ENCODE measurements around the gene DPEP1.

DNA sequence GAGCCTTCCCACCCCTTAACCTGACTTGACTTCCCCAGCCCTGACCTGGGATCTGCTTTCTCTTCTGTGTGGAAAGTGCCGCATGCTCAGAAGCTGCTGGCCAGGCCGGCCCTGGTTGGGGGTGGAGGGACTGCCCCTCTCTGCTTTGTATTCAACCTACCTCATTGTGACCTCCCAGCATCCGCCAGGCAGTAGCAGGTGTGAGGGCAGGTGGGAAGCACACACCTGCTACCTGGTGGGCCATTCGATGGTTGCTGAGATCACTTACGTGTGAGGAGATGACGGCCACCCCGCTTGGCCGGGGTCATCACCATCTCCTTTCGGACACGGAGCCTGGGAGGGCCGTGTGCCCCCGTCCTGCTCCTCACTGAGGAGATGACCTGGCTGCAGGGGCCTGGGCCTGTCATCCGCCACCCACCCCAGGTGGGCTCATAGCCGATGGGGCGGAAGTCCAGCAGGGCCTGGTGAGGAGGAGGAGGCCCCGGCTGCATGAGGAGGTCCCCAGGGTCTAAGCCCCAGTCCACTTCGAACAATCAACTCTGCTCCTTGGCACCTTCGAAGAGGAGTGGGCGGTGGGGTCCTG lies 30.7 kb upstream of the DPEP1 start:
- TF ChIP-seq EZH2phosphoT487 (IDR thresholded peaks at IDR 0.05; ENCODE audit: borderline replicate concordance) = no peak
- no peak for TF ChIP-seq YY1 (IDR thresholded peaks at IDR 0.05; ENCODE audit: extremely low read depth, insufficient replicate concordance, low read depth, low read length)
- TF ChIP-seq, protein P1, sequence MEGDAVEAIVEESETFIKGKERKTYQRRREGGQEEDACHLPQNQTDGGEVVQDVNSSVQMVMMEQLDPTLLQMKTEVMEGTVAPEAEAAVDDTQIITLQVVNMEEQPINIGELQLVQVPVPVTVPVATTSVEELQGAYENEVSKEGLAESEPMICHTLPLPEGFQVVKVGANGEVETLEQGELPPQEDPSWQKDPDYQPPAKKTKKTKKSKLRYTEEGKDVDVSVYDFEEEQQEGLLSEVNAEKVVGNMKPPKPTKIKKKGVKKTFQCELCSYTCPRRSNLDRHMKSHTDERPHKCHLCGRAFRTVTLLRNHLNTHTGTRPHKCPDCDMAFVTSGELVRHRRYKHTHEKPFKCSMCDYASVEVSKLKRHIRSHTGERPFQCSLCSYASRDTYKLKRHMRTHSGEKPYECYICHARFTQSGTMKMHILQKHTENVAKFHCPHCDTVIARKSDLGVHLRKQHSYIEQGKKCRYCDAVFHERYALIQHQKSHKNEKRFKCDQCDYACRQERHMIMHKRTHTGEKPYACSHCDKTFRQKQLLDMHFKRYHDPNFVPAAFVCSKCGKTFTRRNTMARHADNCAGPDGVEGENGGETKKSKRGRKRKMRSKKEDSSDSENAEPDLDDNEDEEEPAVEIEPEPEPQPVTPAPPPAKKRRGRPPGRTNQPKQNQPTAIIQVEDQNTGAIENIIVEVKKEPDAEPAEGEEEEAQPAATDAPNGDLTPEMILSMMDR (IDR thresholded peaks at IDR 0.05 in 2 of 3, conservative IDR thresholded peaks at IDR 0.05 in 1 of 3; ENCODE audit: borderline replicate concordance in 1 of 3, insufficient read depth in 1 of 3, low read depth in 2 of 3, low read length in 2 of 3) = no peak
- no peak for TF ChIP-seq POLR2A (IDR thresholded peaks at IDR 0.05; ENCODE audit: borderline replicate concordance, extremely low read depth, insufficient read depth, insufficient read length)
- no peak for TF ChIP-seq POLR2AphosphoS5 (IDR thresholded peaks at IDR 0.05; ENCODE audit: low read depth, low read length)
- no peak for TF ChIP-seq CBX3 (IDR thresholded peaks at IDR 0.05; ENCODE audit: low read depth)
- TF ChIP-seq ZNF274 (IDR thresholded peaks at IDR 0.05; ENCODE audit: low read depth, low read length) = no peak
- no peak for TF ChIP-seq EGR1 (IDR thresholded peaks at IDR 0.05; ENCODE audit: low read depth)
- TF ChIP-seq EZH2 (IDR thresholded peaks at IDR 0.05) = no peak
